Activated T-helper 1 cell treated with anti-CD3 and anti-CD28 coated beads, Interleukin-12 subunit alpha, Interleukin-12 subunit beta, Interleukin-2, Interleukin-4 antibody, amounts not matched to agents 30 ng/mL and 10 ng/mL and 1 ng/mL, durations not matched to agents 14 hours and 24 hours and 36 hours (primary cell): ENCODE data around the gene PHF8. TPM values are rescaled to one million over a fixed set of nuclear protein-coding genes. Genes with fewer than 3 reads are reported as not detected.

Experiments
- total RNA-seq: library from RNA; stranded (reverse); gene quantifications from 2 replicates; pipeline ENCODE4 v1.2.3, GENCODE V29; 2022

Gene PHF8
- total RNA-seq, 1 donor from 2014 or later = 54.8 TPM

Other genes starting within 250 kb of the PHF8 start
- 10.4 and 11.8 TPM in 2 replicates for gene FAM120C, start 138.8 kb upstream of the PHF8 start, total RNA-seq